GM23338 (cell line): ENCODE results near the gene ILK. TPM values are rescaled to one million over a fixed set of nuclear protein-coding genes. Genes with fewer than 3 reads are reported as not detected.

Source experiments
- ATAC-seq: fragments of 200-7000 bp; cut with Tn5 transposase; 3 replicates; pipeline ENCODE4 v1.9.1; 2020
- DNase-seq: peaks from one replicate; pipeline ENCODE4 v3.0.0-alpha.2; 2015; ENCODE audit warnings: low spot score
- H2AFZ ChIP-seq: fragments of 200-600 bp; sonication (generic); 2 replicates; pipeline ENCODE4 v1.8.0; 2016; ENCODE audit warnings: antibody characterized with exemption, mild to moderate bottlenecking, moderate library complexity
- H3F3A ChIP-seq: fragments of 200-600 bp; sonication (generic); replicated peaks from 2 replicates; pipeline ENCODE4 v1.8.0; 2017; ENCODE audit warnings: antibody characterized with exemption, mixed run types, low read depth
- H3K27ac ChIP-seq: fragments of 200-600 bp; sonication (generic); 2 replicates; pipeline ENCODE4 v1.6.1; 2016; ENCODE audit warnings: low read depth
- H3K27me3 ChIP-seq: fragments of 200-600 bp; sonication (generic); 2 replicates; pipeline ENCODE4 v1.8.0; 2016; ENCODE audit warnings: mild to moderate bottlenecking, mixed run types, moderate library complexity; ENCODE audit not compliant: insufficient read depth
- H3K36me3 ChIP-seq: fragments of 200-600 bp; sonication (generic); 2 replicates; pipeline ENCODE4 v1.8.0; 2016; ENCODE audit warnings: mild to moderate bottlenecking; ENCODE audit not compliant: insufficient read depth
- H3K4me1 ChIP-seq: fragments of 200-600 bp; sonication (generic); 2 replicates; pipeline ENCODE4 v1.8.0; 2016; ENCODE audit warnings: mild to moderate bottlenecking, moderate library complexity; ENCODE audit not compliant: insufficient read depth
- H3K4me2 ChIP-seq: fragments of 200-600 bp; sonication (generic); 2 replicates; pipeline ENCODE4 v1.7.1; 2017; ENCODE audit warnings: mixed run types
- H3K4me3 ChIP-seq: fragments of 200-600 bp; sonication (generic); 2 replicates; pipeline ENCODE4 v1.6.1; 2016; ENCODE audit warnings: mixed run types
- H3K79me2 ChIP-seq: fragments of 200-600 bp; sonication (generic); replicated peaks from 2 replicates; pipeline ENCODE4 v1.8.0; 2017; ENCODE audit warnings: mild to moderate bottlenecking; ENCODE audit not compliant: insufficient read depth
- H3K9me2 ChIP-seq: fragments of 200-600 bp; sonication (generic); 2 replicates; pipeline ENCODE4 v1.8.0; 2017; ENCODE audit not compliant: insufficient read depth
- H4K20me1 ChIP-seq: fragments of 200-600 bp; sonication (generic); replicated peaks from 2 replicates; pipeline ENCODE4 v1.8.0; 2017; ENCODE audit warnings: mild to moderate bottlenecking; ENCODE audit not compliant: insufficient read depth
- H3K27ac Mint-ChIP-seq: 2 replicates; pipeline ENCODE4 v1.8.0; 2020; ENCODE audit warnings: inconsistent platforms, mild to moderate bottlenecking, moderate library complexity, mixed read lengths
- H3K27me3 Mint-ChIP-seq: 3 replicates; pipeline ENCODE4 v1.8.0; 2022; ENCODE audit warnings: low read depth, mild to moderate bottlenecking, moderate library complexity, mixed read lengths, inconsistent platforms; ENCODE audit not compliant: insufficient read depth, poor library complexity
- H3K36me3 Mint-ChIP-seq: 3 replicates; pipeline ENCODE4 v1.8.0; 2021; ENCODE audit warnings: low read depth, mild to moderate bottlenecking, inconsistent platforms, moderate library complexity, mixed read lengths
- H3K4me1 Mint-ChIP-seq: 3 replicates; pipeline ENCODE4 v1.8.0; 2020; ENCODE audit warnings: mild to moderate bottlenecking, inconsistent platforms, mixed read lengths
- H3K4me3 Mint-ChIP-seq: 3 replicates; pipeline ENCODE4 v1.8.0; 2021; ENCODE audit warnings: moderate library complexity, mild to moderate bottlenecking, inconsistent platforms, mixed read lengths
- H3K9me3 Mint-ChIP-seq: 3 replicates; pipeline ENCODE4 v1.8.0; 2020; ENCODE audit warnings: moderate library complexity, mild to moderate bottlenecking, inconsistent platforms, mixed read lengths
- CREB1 ChIP-seq: fragments of 250-450 bp; sonication (Bioruptor Pico); IDR thresholded peaks from 2 replicates; pipeline ENCODE4 v1.5.0; 2020; ENCODE audit warnings: low read depth, mild to moderate bottlenecking, moderate library complexity
- JUNB ChIP-seq: IDR thresholded peaks from one replicate; pipeline ENCODE4 v1.6.1; 2016; ENCODE audit warnings: antibody characterized with exemption; ENCODE audit not compliant: unreplicated experiment
- NANOG ChIP-seq: IDR thresholded peaks from 2 replicates; pipeline ENCODE4 v1.6.1; 2016; ENCODE audit warnings: antibody characterized with exemption, borderline replicate concordance
- POLR2AphosphoS5 ChIP-seq: IDR thresholded peaks from 2 replicates; pipeline ENCODE4 v1.6.1; 2016; ENCODE audit warnings: antibody characterized with exemption, low read depth
- STAT1 ChIP-seq: IDR thresholded peaks from one replicate; pipeline ENCODE4 v1.6.1; 2016; ENCODE audit warnings: antibody characterized with exemption; ENCODE audit not compliant: unreplicated experiment
- ZNF114 ChIP-seq: fragments of 250-450 bp; sonication (Bioruptor Pico); IDR thresholded peaks from 2 replicates; pipeline ENCODE4 v1.5.0; 2020; ENCODE audit warnings: mild to moderate bottlenecking, moderate library complexity
- ZNF331 ChIP-seq: fragments of 250-450 bp; sonication (Bioruptor Pico); IDR thresholded peaks from 2 replicates; pipeline ENCODE4 v1.5.0; 2020; ENCODE audit warnings: low read depth, mild to moderate bottlenecking, moderate library complexity
- polyA plus RNA-seq: library from polyadenylated mRNA; unstranded; fragments of >200 nt; fragmentation: Nextera tagmentation; extraction: Ambion mirVana; gene quantifications from 2 replicates; pipeline ENCODE4 v1.2.1, GENCODE V29; 2016
- total RNA-seq: library from RNA; depleted of rRNA; stranded (reverse); fragments of >200 nt; shearing (Covaris generic); gene quantifications from 2 replicates; pipeline ENCODE4 v1.2.3, GENCODE V29; 2014
- TF ChIP-seq, protein P1 (sequence below), 2 experiments: fragments of 200-600 bp in 1 of 2; sonication (generic) in 1 of 2; conservative IDR thresholded peaks; 2 replicates each; pipeline versions ENCODE4 v1.5.1 to v1.6.1; 2016 to 2017; ENCODE audit warnings: antibody characterized with exemption in 2 of 2, low read depth in 2 of 2, mild to moderate bottlenecking in 2 of 2, moderate library complexity in 1 of 2
- TF ChIP-seq, protein P2 (sequence below): IDR thresholded peaks from 2 replicates; pipeline ENCODE4 v1.6.1; 2016; ENCODE audit warnings: antibody characterized with exemption

Gene ILK
- total and polyA plus RNA-seq, 2 experiments from 2014 or later, result 62.6 to 91.0 TPM

DNA sequence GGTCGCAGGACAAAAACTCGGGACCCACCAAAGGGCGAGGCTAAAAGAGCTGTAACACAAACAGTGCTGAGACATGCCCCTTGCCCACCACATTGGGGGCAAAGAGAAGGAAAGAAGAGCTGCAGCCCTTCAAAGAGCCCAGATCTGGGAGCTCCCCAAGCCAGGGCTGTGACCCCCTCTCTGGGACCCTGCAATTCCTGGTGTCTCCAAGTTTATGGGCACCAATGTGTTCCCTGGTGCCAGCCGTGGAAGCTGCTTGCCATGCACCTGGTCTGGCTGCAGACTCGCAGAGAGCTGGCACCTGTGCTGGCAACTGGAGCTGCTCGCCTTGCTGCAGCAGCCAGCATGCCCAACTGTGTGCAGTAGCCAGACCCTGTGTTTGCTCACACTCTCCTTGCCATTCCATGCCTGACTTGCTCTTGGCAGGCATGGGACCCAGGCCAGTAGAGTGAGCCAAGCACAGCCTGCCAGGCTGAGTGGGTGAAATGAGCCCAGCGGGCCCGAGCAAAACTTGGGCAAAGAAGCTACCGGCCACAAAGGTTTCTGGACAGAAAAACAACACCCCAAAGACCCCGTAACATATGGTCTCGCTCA lies 16.1 kb upstream of the ILK start:
- H3K4me2 ChIP-seq, result no peak overlapping the region
- 0 out of 2 replicates have a peak, but pooled peaks cover 6% of the 10 kb centered on the region for H3K36me3 ChIP-seq

DNA sequence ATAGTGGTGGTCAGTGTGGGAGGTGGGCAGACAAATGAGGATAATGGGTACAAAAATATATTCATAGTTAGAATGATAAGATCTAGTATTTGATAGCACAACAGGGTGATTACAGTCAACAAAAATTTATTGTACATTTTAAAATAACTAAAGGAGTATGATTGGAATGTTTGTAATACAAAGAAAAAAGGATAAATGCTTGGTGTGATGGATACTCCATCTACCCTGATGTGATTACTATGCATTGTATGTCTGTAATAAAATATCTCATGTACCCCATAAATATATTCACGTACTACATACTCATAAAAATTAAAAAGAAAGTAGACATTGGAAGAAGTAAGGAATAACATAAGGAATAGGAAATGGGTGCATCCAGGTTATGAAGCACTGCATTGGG lies 15.6 kb upstream of the ILK start:
- TF ChIP-seq NANOG (no peak), STAT1 (no peak), ZNF114 (no peak)
- TF ChIP-seq, protein P1, sequence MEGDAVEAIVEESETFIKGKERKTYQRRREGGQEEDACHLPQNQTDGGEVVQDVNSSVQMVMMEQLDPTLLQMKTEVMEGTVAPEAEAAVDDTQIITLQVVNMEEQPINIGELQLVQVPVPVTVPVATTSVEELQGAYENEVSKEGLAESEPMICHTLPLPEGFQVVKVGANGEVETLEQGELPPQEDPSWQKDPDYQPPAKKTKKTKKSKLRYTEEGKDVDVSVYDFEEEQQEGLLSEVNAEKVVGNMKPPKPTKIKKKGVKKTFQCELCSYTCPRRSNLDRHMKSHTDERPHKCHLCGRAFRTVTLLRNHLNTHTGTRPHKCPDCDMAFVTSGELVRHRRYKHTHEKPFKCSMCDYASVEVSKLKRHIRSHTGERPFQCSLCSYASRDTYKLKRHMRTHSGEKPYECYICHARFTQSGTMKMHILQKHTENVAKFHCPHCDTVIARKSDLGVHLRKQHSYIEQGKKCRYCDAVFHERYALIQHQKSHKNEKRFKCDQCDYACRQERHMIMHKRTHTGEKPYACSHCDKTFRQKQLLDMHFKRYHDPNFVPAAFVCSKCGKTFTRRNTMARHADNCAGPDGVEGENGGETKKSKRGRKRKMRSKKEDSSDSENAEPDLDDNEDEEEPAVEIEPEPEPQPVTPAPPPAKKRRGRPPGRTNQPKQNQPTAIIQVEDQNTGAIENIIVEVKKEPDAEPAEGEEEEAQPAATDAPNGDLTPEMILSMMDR (conservative IDR thresholded peaks at IDR 0.05; ENCODE audit: low read depth in 2 of 2), result no peak
- Mint-ChIP-seq H3K9me3 (peaks cover 18% of the 10 kb centered on the region; the same call in 2 of the 3 replicates), H3K4me1 (no peaks in the 10 kb centered on the region), H3K27me3 (peaks cover 2% of the 10 kb centered on the region), H3K27ac (no peak overlapping the region), H3K4me3 (no peak overlapping the region), H3K36me3 (peaks cover 15% of the 10 kb centered on the region)
- no peak overlapping the region for H3K4me3 ChIP-seq
- no peak overlapping the region for H2AFZ ChIP-seq
- H3K9me2 ChIP-seq, result no peaks in the 10 kb centered on the region
- H3K36me3 ChIP-seq, result 0 out of 2 replicates have a peak, but pooled peaks cover 6% of the 10 kb centered on the region
- ATAC-seq (no peak), DNase-seq (no peak)
- no peaks in the 10 kb centered on the region for H3K4me1 ChIP-seq
- no peak overlapping the region for H3K27ac ChIP-seq
- H3F3A ChIP-seq, result no peaks in the 10 kb centered on the region
- H3K27me3 ChIP-seq, result no peaks in the 10 kb centered on the region
- no peaks in the 10 kb centered on the region for H4K20me1 ChIP-seq
- H3K79me2 ChIP-seq, result no peaks in the 10 kb centered on the region
- no peak overlapping the region for H3K4me2 ChIP-seq

More for the DNA sequence above, 16.1 kb upstream of the ILK start:
- ATAC-seq (no peak), DNase-seq (no peak)
- Mint-ChIP-seq H3K4me1 (no peaks in the 10 kb centered on the region), H3K27me3 (peaks cover 2% of the 10 kb centered on the region), H3K27ac (no peak overlapping the region), H3K4me3 (no peak overlapping the region), H3K36me3 (peaks cover 16% of the 10 kb centered on the region), H3K9me3 (peaks cover 18% of the 10 kb centered on the region; the same call in 2 of the 3 replicates)
- Histone ChIP-seq H3K4me3 (no peak overlapping the region), H3F3A (no peaks in the 10 kb centered on the region), H2AFZ (no peak overlapping the region), H3K79me2 (no peaks in the 10 kb centered on the region), H4K20me1 (no peaks in the 10 kb centered on the region), H3K27ac (no peak overlapping the region), H3K27me3 (no peaks in the 10 kb centered on the region), H3K9me2 (no peaks in the 10 kb centered on the region), H3K4me1 (no peaks in the 10 kb centered on the region)
- TF ChIP-seq, protein P1 (conservative IDR thresholded peaks at IDR 0.05; ENCODE audit: low read depth in 2 of 2), result no peak
- TF ChIP-seq ZNF331 (CRISPR knock-in tag), result no peak
- TF ChIP-seq CREB1 (CRISPR knock-in tag), result no peak
- TF ChIP-seq JUNB, result no peak
- no peak for TF ChIP-seq POLR2AphosphoS5
- TF ChIP-seq, protein P2, sequence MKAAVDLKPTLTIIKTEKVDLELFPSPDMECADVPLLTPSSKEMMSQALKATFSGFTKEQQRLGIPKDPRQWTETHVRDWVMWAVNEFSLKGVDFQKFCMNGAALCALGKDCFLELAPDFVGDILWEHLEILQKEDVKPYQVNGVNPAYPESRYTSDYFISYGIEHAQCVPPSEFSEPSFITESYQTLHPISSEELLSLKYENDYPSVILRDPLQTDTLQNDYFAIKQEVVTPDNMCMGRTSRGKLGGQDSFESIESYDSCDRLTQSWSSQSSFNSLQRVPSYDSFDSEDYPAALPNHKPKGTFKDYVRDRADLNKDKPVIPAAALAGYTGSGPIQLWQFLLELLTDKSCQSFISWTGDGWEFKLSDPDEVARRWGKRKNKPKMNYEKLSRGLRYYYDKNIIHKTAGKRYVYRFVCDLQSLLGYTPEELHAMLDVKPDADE, result no peak
- TF ChIP-seq STAT1, result no peak
